Measurements from ENCODE around the gene ITGA11. TPM values are rescaled to one million over a fixed set of nuclear protein-coding genes. Genes with fewer than 3 reads are reported as not detected.

ITGA11 gene
- polyA plus RNA-seq, 4 donors = 0.27 to 0.99 (median 0.48) TPM; not detected in 1

GRCh38 chr15:68375716-68376220 is 56.2 kb downstream of the ITGA11 start:
- Histone ChIP-seq H3K4me3 (ENCODE audit: low read depth in 1 of 3, low read length in 3 of 3) (no peak overlapping the region), H3K36me3 (ENCODE audit: control insufficient read depth in 3 of 3, insufficient read depth in 2 of 3, low read depth in 1 of 3, low read length in 3 of 3) (no peaks in the 10 kb centered on the region), H3K27me3 (ENCODE audit: control insufficient read depth in 3 of 3, insufficient read depth in 3 of 3, low read length in 3 of 3) (no peaks in the 10 kb centered on the region), H3K27ac (ENCODE audit: low read depth in 1 of 3, low read length in 2 of 3) (no peak overlapping the region), H3K9me3 (ENCODE audit: control insufficient read depth in 2 of 2, insufficient read depth in 1 of 2, low read depth in 1 of 2, low read length in 1 of 2) (no peaks in the 10 kb centered on the region), H3K4me1 (ENCODE audit: control insufficient read depth in 3 of 3, insufficient read depth in 2 of 3, low read depth in 1 of 3, low read length in 2 of 3) (no peaks in the 10 kb centered on the region)
- DNase-seq (no peak), FAIRE-seq (no peak)
- WGBS, 3 donors = 85 to 86% (median 85%) methylated on average over 6 of the region's 6 CpGs

GRCh38 chr15:68375191-68375631 is 56.8 kb downstream of the ITGA11 start:
- DNase-seq = no peak
- H3K4me1 ChIP-seq (ENCODE audit: control insufficient read depth in 3 of 3, insufficient read depth in 2 of 3, low read depth in 1 of 3, low read length in 2 of 3) = no peaks in the 10 kb centered on the region
- H3K27ac ChIP-seq (ENCODE audit: low read depth in 1 of 3, low read length in 2 of 3) = no peak overlapping the region
- 87 to 96% (median 91%) methylated on average over 5 of the region's 5 CpGs for WGBS, 3 donors
- no peak overlapping the region for H3K4me3 ChIP-seq (ENCODE audit: low read depth in 1 of 3, low read length in 3 of 3)
- no peak for FAIRE-seq
- H3K9me3 ChIP-seq (ENCODE audit: control insufficient read depth in 2 of 2, insufficient read depth in 1 of 2, low read depth in 1 of 2, low read length in 1 of 2) = no peaks in the 10 kb centered on the region
- no peaks in the 10 kb centered on the region for H3K27me3 ChIP-seq (ENCODE audit: control insufficient read depth in 3 of 3, insufficient read depth in 3 of 3, low read length in 3 of 3)
- no peaks in the 10 kb centered on the region for H3K36me3 ChIP-seq (ENCODE audit: control insufficient read depth in 3 of 3, insufficient read depth in 2 of 3, low read depth in 1 of 3, low read length in 3 of 3)

- no peak for DNase-seq
- H3K27me3 ChIP-seq (ENCODE audit: control insufficient read depth in 3 of 3, insufficient read depth in 3 of 3, low read length in 3 of 3) = no peaks in the 10 kb centered on the region
- no peaks in the 10 kb centered on the region for H3K4me1 ChIP-seq (ENCODE audit: control insufficient read depth in 3 of 3, insufficient read depth in 2 of 3, low read depth in 1 of 3, low read length in 2 of 3)
- 72 to 82% (median 77%) methylated on average over 2 of the region's 2 CpGs for WGBS, 3 donors
- H3K36me3 ChIP-seq (ENCODE audit: control insufficient read depth in 3 of 3, insufficient read depth in 2 of 3, low read depth in 1 of 3, low read length in 3 of 3) = no peaks in the 10 kb centered on the region
- H3K27ac ChIP-seq (ENCODE audit: low read depth in 1 of 3, low read length in 2 of 3) = no peak overlapping the region
- H3K9me3 ChIP-seq (ENCODE audit: control insufficient read depth in 2 of 2, insufficient read depth in 1 of 2, low read depth in 1 of 2, low read length in 1 of 2) = no peaks in the 10 kb centered on the region
- H3K4me3 ChIP-seq (ENCODE audit: low read depth in 1 of 3, low read length in 3 of 3) = no peak overlapping the region
- FAIRE-seq = no peak
These were observed 57.7 kb downstream of the ITGA11 start for GRCh38 chr15:68374168-68374745.

- no peak overlapping the region for H3K27ac ChIP-seq (ENCODE audit: low read depth in 1 of 3, low read length in 2 of 3)
- FAIRE-seq (no peak), DNase-seq (no peak)
- no peaks in the 10 kb centered on the region for H3K36me3 ChIP-seq (ENCODE audit: control insufficient read depth in 3 of 3, insufficient read depth in 2 of 3, low read depth in 1 of 3, low read length in 3 of 3)
- WGBS, 3 donors = 66 to 87% (median 83%) methylated on average over 3 of the region's 3 CpGs
- no peak overlapping the region for H3K4me3 ChIP-seq (ENCODE audit: low read depth in 1 of 3, low read length in 3 of 3)
- H3K9me3 ChIP-seq (ENCODE audit: control insufficient read depth in 2 of 2, insufficient read depth in 1 of 2, low read depth in 1 of 2, low read length in 1 of 2) = no peaks in the 10 kb centered on the region
- H3K4me1 ChIP-seq (ENCODE audit: control insufficient read depth in 3 of 3, insufficient read depth in 2 of 3, low read depth in 1 of 3, low read length in 2 of 3) = no peaks in the 10 kb centered on the region
- H3K27me3 ChIP-seq (ENCODE audit: control insufficient read depth in 3 of 3, insufficient read depth in 3 of 3, low read length in 3 of 3) = peaks cover 0 to 2% (median 0%) of the 10 kb centered on the region in 3 donors
These were observed 58.9 kb downstream of the ITGA11 start for GRCh38 chr15:68373028-68373427.

- Histone ChIP-seq H3K4me1 (ENCODE audit: control insufficient read depth in 3 of 3, insufficient read depth in 2 of 3, low read depth in 1 of 3, low read length in 2 of 3) (no peaks in the 10 kb centered on the region), H3K4me3 (ENCODE audit: low read depth in 1 of 3, low read length in 3 of 3) (no peak overlapping the region), H3K27ac (ENCODE audit: low read depth in 1 of 3, low read length in 2 of 3) (no peak overlapping the region), H3K9me3 (ENCODE audit: control insufficient read depth in 2 of 2, insufficient read depth in 1 of 2, low read depth in 1 of 2, low read length in 1 of 2) (no peaks in the 10 kb centered on the region), H3K27me3 (ENCODE audit: control insufficient read depth in 3 of 3, insufficient read depth in 3 of 3, low read length in 3 of 3) (peaks cover 0 to 2% (median 0%) of the 10 kb centered on the region in 3 donors), H3K36me3 (ENCODE audit: control insufficient read depth in 3 of 3, insufficient read depth in 2 of 3, low read depth in 1 of 3, low read length in 3 of 3) (no peaks in the 10 kb centered on the region)
- FAIRE-seq (no peak), DNase-seq (peak in 1 of 2 donors; percentile 11)
- WGBS, 3 donors = 79 to 89% (median 85%) methylated on average over 12 of the region's 12 CpGs
These were observed 59.6 kb downstream of the ITGA11 start for GRCh38 chr15:68372291-68372811.

GRCh38 chr15:68371851-68372250 is 60.1 kb downstream of the ITGA11 start:
- no peak overlapping the region for H3K27ac ChIP-seq (ENCODE audit: low read depth in 1 of 3, low read length in 2 of 3)
- 78 to 90% (median 81%) methylated on average over 4 of the region's 4 CpGs for WGBS, 3 donors
- H3K36me3 ChIP-seq (ENCODE audit: control insufficient read depth in 3 of 3, insufficient read depth in 2 of 3, low read depth in 1 of 3, low read length in 3 of 3) = no peaks in the 10 kb centered on the region
- H3K4me3 ChIP-seq (ENCODE audit: low read depth in 1 of 3, low read length in 3 of 3) = no peak overlapping the region
- no peak for DNase-seq
- peaks cover 0 to 2% (median 0%) of the 10 kb centered on the region in 3 donors for H3K27me3 ChIP-seq (ENCODE audit: control insufficient read depth in 3 of 3, insufficient read depth in 3 of 3, low read length in 3 of 3)
- H3K4me1 ChIP-seq (ENCODE audit: control insufficient read depth in 3 of 3, insufficient read depth in 2 of 3, low read depth in 1 of 3, low read length in 2 of 3) = no peaks in the 10 kb centered on the region
- FAIRE-seq = no peak
- H3K9me3 ChIP-seq (ENCODE audit: control insufficient read depth in 2 of 2, insufficient read depth in 1 of 2, low read depth in 1 of 2, low read length in 1 of 2) = no peaks in the 10 kb centered on the region

- Histone ChIP-seq H3K4me1 (ENCODE audit: control insufficient read depth in 3 of 3, insufficient read depth in 2 of 3, low read depth in 1 of 3, low read length in 2 of 3) (no peaks in the 10 kb centered on the region), H3K9me3 (ENCODE audit: control insufficient read depth in 2 of 2, insufficient read depth in 1 of 2, low read depth in 1 of 2, low read length in 1 of 2) (no peaks in the 10 kb centered on the region), H3K27ac (ENCODE audit: low read depth in 1 of 3, low read length in 2 of 3) (no peak overlapping the region), H3K27me3 (ENCODE audit: control insufficient read depth in 3 of 3, insufficient read depth in 3 of 3, low read length in 3 of 3) (peaks cover 0 to 5% (median 0%) of the 10 kb centered on the region in 3 donors), H3K36me3 (ENCODE audit: control insufficient read depth in 3 of 3, insufficient read depth in 2 of 3, low read depth in 1 of 3, low read length in 3 of 3) (no peaks in the 10 kb centered on the region), H3K4me3 (ENCODE audit: low read depth in 1 of 3, low read length in 3 of 3) (no peak overlapping the region)
- 36 to 63% (median 49%) methylated on average over 6 of the region's 6 CpGs for WGBS, 3 donors
- DNase-seq = no peak
- FAIRE-seq = no peak
These were observed 60.8 kb downstream of the ITGA11 start for GRCh38 chr15:68371160-68371559.

GRCh38 chr15:68370768-68371151 is 61.2 kb downstream of the ITGA11 start:
- H3K4me3 ChIP-seq (ENCODE audit: low read depth in 1 of 3, low read length in 3 of 3) = no peak overlapping the region
- no peaks in the 10 kb centered on the region for H3K36me3 ChIP-seq (ENCODE audit: control insufficient read depth in 3 of 3, insufficient read depth in 2 of 3, low read depth in 1 of 3, low read length in 3 of 3)
- no peaks in the 10 kb centered on the region for H3K9me3 ChIP-seq (ENCODE audit: control insufficient read depth in 2 of 2, insufficient read depth in 1 of 2, low read depth in 1 of 2, low read length in 1 of 2)
- WGBS, 3 donors = 81 to 87% (median 87%) methylated on average over 9 of the region's 9 CpGs
- no peaks in the 10 kb centered on the region for H3K4me1 ChIP-seq (ENCODE audit: control insufficient read depth in 3 of 3, insufficient read depth in 2 of 3, low read depth in 1 of 3, low read length in 2 of 3)
- no peak for FAIRE-seq
- peaks cover 0 to 5% (median 0%) of the 10 kb centered on the region in 3 donors for H3K27me3 ChIP-seq (ENCODE audit: control insufficient read depth in 3 of 3, insufficient read depth in 3 of 3, low read length in 3 of 3)
- DNase-seq = no peak
- H3K27ac ChIP-seq (ENCODE audit: low read depth in 1 of 3, low read length in 2 of 3) = no peak overlapping the region
